ENCODE results near the gene NXPH4.

Gene NXPH4

GRCh38 chr12:57242691-57243454 is 26.3 kb downstream of the NXPH4 start:
- DNase-seq (ENCODE audit: low spot score) = peak; percentile 50

GRCh38 chr12:57243521-57244311 is 27.1 kb downstream of the NXPH4 start:
- DNase-seq (ENCODE audit: low spot score) = peak; percentile 79

GRCh38 chr12:57244312-57244696 is 27.7 kb downstream of the NXPH4 start:
- DNase-seq (ENCODE audit: low spot score) = no peak

- DNase-seq (ENCODE audit: low spot score) = no peak
Measured at GRCh38 chr12:57247041-57247440, 30.4 kb downstream of the NXPH4 start.

- DNase-seq (ENCODE audit: low spot score) = no peak
Measured at GRCh38 chr12:57248934-57249742, 32.5 kb downstream of the NXPH4 start.

- DNase-seq (ENCODE audit: low spot score) = no peak
Measured at GRCh38 chr12:57250541-57250940, 33.9 kb downstream of the NXPH4 start.

- no peak for DNase-seq (ENCODE audit: low spot score)
Measured at GRCh38 chr12:57250956-57251355, 34.4 kb downstream of the NXPH4 start, which contains the start of gene STAC3. STAC3 (minus strand) TSS chr12:57251187; CDS start chr12:57249636, 1,551 bp downstream.

GRCh38 chr12:57254506-57255280 is 38.1 kb downstream of the NXPH4 start:
- no peak for DNase-seq (ENCODE audit: low spot score)

- no peak for DNase-seq (ENCODE audit: low spot score)
Measured at GRCh38 chr12:57255916-57256315, 39.3 kb downstream of the NXPH4 start.

GRCh38 chr12:57258977-57259970 is 42.7 kb downstream of the NXPH4 start:
- peak; percentile 35 for DNase-seq (ENCODE audit: low spot score)

GRCh38 chr12:57260366-57260765 is 43.8 kb downstream of the NXPH4 start:
- DNase-seq (ENCODE audit: low spot score) = no peak

GRCh38 chr12:57261428-57261865 is 44.9 kb downstream of the NXPH4 start:
- DNase-seq (ENCODE audit: low spot score) = no peak

- no peak for DNase-seq (ENCODE audit: low spot score)
Measured at GRCh38 chr12:57262126-57262822, 45.7 kb downstream of the NXPH4 start.

- no peak for DNase-seq (ENCODE audit: low spot score)
Measured at GRCh38 chr12:57263096-57263495, 46.5 kb downstream of the NXPH4 start.

GRCh38 chr12:57266681-57267080 is 50.1 kb downstream of the NXPH4 start:
- no peak for DNase-seq (ENCODE audit: low spot score)

- no peak for DNase-seq (ENCODE audit: low spot score)
Measured at GRCh38 chr12:57268264-57268663, 51.7 kb downstream of the NXPH4 start.

GRCh38 chr12:57270966-57271470 is 54.4 kb downstream of the NXPH4 start:
- DNase-seq (ENCODE audit: low spot score) = no peak

GRCh38 chr12:57272337-57273151 is 56.0 kb downstream of the NXPH4 start:
- DNase-seq (ENCODE audit: low spot score) = no peak

GRCh38 chr12:57273516-57273915 is 56.9 kb downstream of the NXPH4 start:
- DNase-seq (ENCODE audit: low spot score) = no peak
